ENCODE data around the gene RNF34. TPM values are rescaled to one million over a fixed set of nuclear protein-coding genes. Genes with fewer than 3 reads are reported as not detected.

The RNF34 gene
- total RNA-seq, 2 experiments from 2014 or later: 77.2 to 82.8 TPM

DNA sequence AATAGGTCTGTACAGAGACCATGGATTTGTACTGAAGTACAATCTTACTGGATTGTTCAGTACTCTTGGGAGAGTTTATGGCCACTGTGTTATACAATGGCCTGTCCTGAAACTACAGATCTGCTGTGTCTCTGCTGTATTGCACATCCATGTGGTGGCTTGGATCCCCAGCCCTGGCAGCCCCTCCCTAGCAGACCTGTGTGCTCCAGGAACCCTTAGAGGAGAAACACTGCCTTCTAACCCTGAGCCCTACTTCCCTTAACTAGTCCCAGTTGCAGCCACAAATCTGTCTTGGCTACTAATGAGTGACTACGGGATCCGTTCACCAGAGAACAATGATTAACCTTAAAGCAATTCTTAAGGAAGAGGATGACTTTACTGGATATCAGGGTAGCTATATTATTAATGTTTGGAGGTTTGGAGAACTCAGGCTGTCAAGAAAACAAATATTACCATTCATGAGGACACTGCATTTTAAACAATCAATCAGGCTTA, 27.7 kb downstream of the RNF34 start:
- ChIA-PET POLR2A (no interaction called here), CTCF (no interaction called here)

DNA sequence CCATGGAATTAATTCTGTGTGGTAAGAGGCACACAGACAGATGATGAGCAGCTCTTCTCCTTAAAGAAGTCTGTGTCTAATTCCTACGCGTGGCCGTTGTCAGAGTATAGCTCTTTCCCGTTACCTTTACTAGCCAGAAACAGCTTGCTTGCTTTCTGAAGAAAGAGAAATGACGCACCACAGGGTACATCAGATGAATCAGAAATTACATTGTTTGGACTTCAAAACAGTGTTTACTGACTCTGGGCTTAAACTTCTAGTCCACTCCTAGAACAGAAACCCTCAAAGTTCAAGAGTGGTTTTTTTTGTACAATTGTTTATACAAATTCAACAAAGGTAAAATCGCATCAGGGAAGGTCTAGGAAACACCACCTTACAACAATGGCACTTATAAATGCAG, 29.0 kb downstream of the RNF34 start:
- ChIA-PET POLR2A (no interaction called here), CTCF (no interaction called here)

GRCh38 chr12:121430833-121431415, 31.0 kb downstream of the RNF34 start:
- ChIA-PET POLR2A (interaction anchor here (0.7 kb wide), 1 partner anchor 13 kb away, joined by 4 read pairs; no protein-coding TSS in a partner anchor), CTCF (interaction anchor here (0.6 to 2.0 kb wide), 3 partner anchors 11 to 31 kb away, joined by 3 to 6 read pairs (median 3); no protein-coding TSS in a partner anchor)

DNA sequence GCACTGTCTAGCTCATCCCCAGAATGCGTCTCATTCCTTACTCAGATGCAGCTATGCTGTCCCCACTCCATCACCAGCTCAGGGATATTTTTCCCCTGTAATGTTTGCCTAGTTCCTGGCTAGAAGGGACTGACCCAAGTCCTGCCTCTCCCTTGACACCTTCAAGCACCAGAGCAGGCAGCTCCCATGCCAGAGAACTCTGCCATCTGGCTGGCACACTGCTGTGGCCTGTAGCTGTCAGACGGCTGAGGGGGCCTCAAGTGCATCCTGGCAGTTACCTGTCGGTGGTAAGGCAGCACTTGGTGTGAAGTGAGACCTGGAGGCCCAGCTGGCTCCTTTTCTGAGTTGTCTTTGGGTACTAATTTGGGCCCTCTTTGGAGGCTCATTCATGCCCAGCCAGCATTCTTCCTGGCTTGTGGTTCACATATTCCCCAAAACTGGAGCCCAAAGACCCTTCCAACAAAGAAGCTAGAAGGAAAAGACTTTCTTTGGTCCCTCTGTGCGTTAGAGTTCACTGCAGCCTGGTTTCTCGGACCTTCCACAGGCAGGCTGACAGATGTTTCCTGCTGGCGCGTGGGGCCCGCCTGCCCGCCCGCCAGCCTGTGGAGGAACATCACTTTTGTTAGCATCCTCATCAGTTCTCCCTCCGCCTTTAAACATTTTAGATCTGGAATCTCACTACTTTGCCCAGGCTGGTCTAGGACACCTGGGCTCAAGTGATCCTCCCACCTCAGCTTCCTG, 33.0 kb downstream of the RNF34 start:
- ChIA-PET POLR2A (interaction anchor here (0.6 kb wide), 1 partner anchor 411 kb away, joined by 5 read pairs; no protein-coding TSS in a partner anchor), CTCF (interaction anchor here (0.5 to 1.4 kb wide), 3 partner anchors 10 to 419 kb away, joined by 3 read pairs; no protein-coding TSS in a partner anchor)

- POLR2A ChIA-PET: interaction anchor here (0.7 kb wide), 1 partner anchor 1876 kb away, joined by 4 read pairs; no protein-coding TSS in a partner anchor
- CTCF ChIA-PET: interaction anchor here (0.6 kb wide), 1 partner anchor 1715 kb away, joined by 3 read pairs; no protein-coding TSS in a partner anchor
These were observed 36.8 kb downstream of the RNF34 start for GRCh38 chr12:121436706-121437105.

GRCh38 chr12:121438905-121439304, 39.0 kb downstream of the RNF34 start:
- ChIA-PET POLR2A (interaction anchor here (0.6 kb wide), 1 partner anchor 26 kb away, joined by 3 read pairs; no protein-coding TSS in a partner anchor), CTCF (interaction anchor here (0.7 to 1.7 kb wide), 2 partner anchors 38 to 141 kb away, joined by 3 to 5 read pairs; partner anchors contain the start of gene RNF34)

DNA sequence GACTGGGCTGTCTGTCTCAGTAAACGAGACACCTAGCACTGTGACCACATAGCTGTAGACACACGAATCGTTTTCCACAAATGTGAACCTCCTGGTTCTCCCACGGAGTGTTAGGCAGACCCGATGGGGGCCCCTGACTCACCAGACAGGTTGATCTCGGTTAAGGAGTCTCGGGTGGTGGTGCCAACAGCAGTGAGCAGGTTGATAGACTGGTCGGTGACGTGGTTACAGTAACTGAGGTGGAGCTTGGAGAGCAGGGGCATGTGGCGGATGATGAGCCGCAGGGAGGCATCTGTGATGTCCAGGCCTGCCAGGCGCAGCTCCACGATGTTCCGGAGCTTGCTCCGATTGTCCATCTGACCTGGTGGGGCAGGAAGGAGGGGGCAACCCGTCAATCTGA, 39.8 kb downstream of the RNF34 start:
- POLR2A ChIA-PET: no interaction called here
- CTCF ChIA-PET: no interaction called here

DNA sequence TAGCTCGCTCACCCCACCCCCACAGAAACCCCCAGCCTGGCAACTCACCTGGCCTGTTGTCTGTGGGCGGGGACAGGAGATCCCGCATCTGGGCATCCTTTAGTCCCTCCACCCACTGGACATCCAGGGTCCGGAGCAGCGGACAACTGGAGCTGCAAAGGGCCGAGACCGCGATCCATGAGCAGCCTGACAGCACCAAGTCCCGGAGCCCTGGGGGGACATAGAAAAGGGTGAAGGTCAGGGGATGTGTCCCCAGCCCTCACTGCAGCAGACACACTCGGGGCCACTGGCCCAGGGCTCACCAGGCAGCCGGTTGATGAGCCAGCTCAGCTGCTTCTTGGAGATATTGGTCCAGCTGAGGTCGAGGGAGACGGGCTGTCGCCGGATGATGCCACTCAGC, 40.9 kb downstream of the RNF34 start:
- ChIA-PET CTCF (interaction anchor here (0.6 to 3.5 kb wide), 3 partner anchors 12 to 1031 kb away, joined by 3 to 22 read pairs (median 3); no protein-coding TSS in a partner anchor), POLR2A (no interaction called here)

- ChIA-PET CTCF (interaction anchor here (0.9 to 3.5 kb wide), 4 partner anchors 11 to 122 kb away, joined by 3 to 22 read pairs (median 6); no protein-coding TSS in a partner anchor), POLR2A (no interaction called here)
These were observed 41.6 kb downstream of the RNF34 start for GRCh38 chr12:121441555-121441954.

- CTCF ChIA-PET: interaction anchor here (0.9 to 3.5 kb wide), 15 partner anchors 10 to 203 kb away, joined by 3 to 22 read pairs (median 5); partner anchors contain the start of gene RNF34
- POLR2A ChIA-PET: no interaction called here
These were observed 42.4 kb downstream of the RNF34 start for GRCh38 chr12:121442028-121442948.

DNA sequence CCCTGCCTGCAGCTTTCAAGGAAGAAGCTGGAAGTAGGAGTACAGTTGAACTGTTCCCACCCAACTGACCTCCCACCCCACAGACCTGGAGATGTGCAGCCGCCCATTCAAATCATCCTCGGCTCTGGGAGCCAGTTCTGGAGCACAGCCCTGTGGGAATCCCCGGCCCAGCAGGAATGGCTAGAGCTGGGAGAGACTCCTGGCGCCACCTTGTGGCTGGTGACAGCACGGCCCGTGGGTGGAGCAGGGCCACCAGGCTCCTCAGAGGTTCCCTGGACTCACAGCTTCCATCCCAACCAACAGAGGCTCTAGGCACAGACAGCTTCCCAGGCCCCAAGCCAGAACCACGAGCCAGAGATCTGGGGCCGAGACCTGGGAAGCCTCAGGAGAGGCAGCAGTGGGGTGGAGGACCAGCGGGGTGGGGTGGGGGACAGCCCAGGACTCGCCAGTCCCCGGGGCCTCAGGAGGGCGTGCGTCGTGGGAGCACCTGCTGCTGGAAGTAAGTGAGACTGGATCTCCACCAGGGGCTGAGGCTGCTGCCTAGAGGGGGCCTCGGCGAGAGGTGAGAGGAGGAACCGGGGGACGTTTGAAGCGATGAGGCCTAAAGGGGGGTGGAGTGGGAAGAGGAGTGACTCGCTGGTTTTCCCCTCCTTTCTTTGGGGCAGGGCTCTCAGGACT, 43.4 kb downstream of the RNF34 start:
- CTCF ChIA-PET: interaction anchor here (0.6 to 3.5 kb wide), 24 partner anchors 10 to 674 kb away, joined by 3 to 22 read pairs (median 4); partner anchors contain the start of gene RNF34
- POLR2A ChIA-PET: interaction anchor here (0.6 kb wide), 1 partner anchor 33 kb away, joined by 4 read pairs; no protein-coding TSS in a partner anchor

DNA sequence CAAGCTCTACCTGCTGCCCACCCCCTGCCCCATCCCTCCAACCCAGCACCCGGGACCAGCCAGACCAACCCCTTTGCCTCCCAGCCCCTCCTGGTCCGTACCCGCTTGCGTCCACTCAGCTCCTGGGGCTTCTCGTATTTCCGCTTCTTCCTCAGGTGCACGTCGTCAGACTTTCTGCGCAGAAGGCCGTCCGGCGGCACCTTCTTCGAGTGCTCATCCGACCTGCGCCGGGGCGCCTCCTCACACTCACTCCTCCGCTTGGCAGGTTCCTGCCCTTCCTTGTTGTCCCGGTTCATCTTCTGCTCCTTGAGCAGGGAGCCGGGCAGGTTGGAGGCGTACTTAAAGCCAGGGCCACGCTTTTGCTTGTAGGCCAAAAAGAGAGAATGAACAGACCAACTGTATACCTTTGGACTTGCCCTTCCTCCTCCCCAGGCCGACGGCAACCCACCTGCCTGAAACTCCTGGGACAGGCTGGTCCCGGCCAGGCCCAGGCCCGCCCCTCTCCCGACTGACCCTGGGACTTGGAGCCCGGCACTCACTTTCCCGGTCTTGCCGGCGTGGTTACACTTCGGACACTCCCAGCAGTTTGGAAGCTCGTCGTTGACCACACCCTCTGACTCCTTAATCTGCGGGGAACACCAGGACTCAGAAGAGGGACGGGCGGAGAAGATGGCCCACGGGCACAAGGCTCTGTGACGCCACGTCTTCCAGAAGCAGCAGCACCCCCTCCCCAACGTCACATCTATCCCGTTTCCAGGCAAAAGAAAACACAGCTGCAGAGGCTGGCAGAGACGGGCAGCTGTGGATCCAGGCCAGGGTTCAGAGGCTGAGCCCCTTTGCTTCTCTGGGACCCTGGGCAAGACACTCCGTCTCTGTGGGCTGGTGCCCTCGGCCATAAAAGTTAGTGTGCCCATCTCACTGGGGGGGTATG, 44.3 kb downstream of the RNF34 start:
- ChIA-PET POLR2A (interaction anchor here (0.6 kb wide), 1 partner anchor 34 kb away, joined by 4 read pairs; no protein-coding TSS in a partner anchor), CTCF (interaction anchor here (0.6 to 2.7 kb wide), 16 partner anchors 10 to 675 kb away, joined by 3 to 9 read pairs (median 4); no protein-coding TSS in a partner anchor)

- ChIA-PET CTCF (interaction anchor here (1.6 to 2.7 kb wide), 2 partner anchors 17 to 149 kb away, joined by 4 to 9 read pairs; no protein-coding TSS in a partner anchor), POLR2A (no interaction called here)
These were observed 44.9 kb downstream of the RNF34 start for GRCh38 chr12:121444842-121445202.

DNA sequence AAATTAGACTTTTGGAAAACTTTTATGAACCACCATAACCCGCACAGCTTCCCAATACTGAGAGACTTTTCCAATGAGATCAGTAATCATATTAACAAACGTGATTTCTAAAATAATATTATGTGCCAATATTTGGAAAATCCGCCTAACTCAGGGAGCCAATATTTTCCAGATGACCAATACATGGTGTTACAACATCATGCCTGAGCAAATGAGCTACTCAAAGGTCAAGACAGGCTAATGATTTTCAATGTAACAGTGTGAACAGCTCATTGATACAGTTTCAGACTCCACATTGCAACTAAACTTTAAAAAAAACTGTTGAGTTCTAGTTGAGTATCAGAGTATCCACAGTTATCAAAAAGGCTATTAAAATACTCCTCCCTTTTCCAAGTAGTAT, 46.8 kb downstream of the RNF34 start:
- ChIA-PET POLR2A (no interaction called here), CTCF (interaction anchor here (0.9 to 1.0 kb wide), 4 partner anchors 9 to 118 kb away, joined by 3 to 4 read pairs (median 3); no protein-coding TSS in a partner anchor)

DNA sequence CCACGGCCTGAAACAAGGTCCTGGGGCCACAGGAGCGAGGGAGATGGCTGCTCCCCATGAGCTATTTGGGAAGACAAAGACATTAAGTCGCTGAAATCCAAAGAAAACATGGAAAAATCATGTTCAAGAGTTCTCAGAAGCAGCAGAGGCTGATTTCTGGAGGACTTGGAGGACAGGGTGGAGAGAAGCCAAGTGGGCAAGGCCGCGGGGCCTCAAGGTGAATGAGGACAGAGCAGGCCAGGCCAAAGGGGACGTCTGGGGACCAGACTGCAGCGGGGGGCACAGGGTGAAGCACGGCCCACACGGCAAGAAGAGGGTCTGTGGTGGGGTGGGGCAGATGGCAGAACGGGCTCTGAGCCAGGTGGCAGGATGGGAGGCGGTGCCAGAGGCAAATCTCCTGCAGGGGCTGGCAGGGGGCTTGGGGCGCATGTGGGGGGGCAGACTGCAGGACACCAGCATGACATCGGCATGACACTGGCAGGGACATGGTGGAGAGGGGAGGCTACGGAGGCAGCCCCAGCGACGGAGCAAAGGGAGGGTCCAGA, 48.9 kb downstream of the RNF34 start:
- ChIA-PET POLR2A (no interaction called here), CTCF (no interaction called here)

GRCh38 chr12:121451961-121452339, 52.0 kb downstream of the RNF34 start:
- ChIA-PET POLR2A (no interaction called here), CTCF (no interaction called here)

DNA sequence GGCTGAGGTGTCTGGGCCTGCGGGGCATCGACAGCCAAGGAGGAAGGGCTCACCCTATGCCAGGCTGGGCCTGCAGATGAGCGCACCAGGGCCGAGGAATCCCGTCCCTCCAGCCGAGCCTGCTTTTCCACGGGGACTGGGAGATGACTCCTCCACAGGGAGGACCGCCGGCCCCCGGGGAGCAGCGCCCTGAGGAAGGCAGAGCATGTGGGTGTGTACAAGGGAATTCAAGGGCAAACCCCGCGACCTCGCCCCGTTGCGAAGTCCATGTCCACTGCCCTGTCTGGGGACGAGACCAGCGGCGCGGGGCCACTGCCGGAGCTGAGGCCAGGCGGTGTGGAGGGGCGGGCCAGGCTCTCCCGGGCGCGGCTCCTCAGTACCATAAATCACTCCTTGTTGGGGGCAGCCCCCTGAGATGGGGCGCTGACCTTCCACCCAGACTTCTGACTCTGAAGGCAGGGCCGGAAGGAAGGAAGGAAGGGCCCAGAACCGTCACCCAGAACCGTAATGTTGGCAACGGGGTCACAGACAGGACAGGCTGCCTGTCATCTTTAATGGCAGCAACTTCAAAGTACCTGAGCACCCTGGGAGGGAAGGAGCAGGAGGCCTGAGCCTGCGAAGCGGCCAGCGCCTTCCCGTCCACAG, 52.5 kb downstream of the RNF34 start:
- ChIA-PET CTCF (interaction anchor here (0.9 kb wide), 1 partner anchor 11 kb away, joined by 3 read pairs; no protein-coding TSS in a partner anchor), POLR2A (no interaction called here)

Data from activated CD8-positive, alpha-beta memory T cell treated with anti-CD3 and anti-CD28 coated beads for 36 hours (primary cell).